Mammary epithelial cell (primary cell): Measurements from ENCODE around the gene NAP1L4.

Experiments used
- CTCF ChIP-seq, 2 donors: IDR thresholded peaks in 1 of 2; conservative IDR thresholded peaks in 1 of 2; 2 replicates each; pipeline ENCODE4 v1.5.1; 2011 to 2012; ENCODE audit warnings: inconsistent platforms in 2 of 2, low read length in 2 of 2, mild to moderate bottlenecking in 2 of 2, control low read depth in 1 of 2, low read depth in 1 of 2; ENCODE audit not compliant: insufficient read depth in 1 of 2; ENCODE audit errors: extremely low read depth in 1 of 2
- EZH2 ChIP-seq: IDR thresholded peaks from 2 replicates; pipeline ENCODE4 v1.6.1; 2012; ENCODE audit warnings: low read length, inconsistent platforms, borderline replicate concordance

- no peak for TF ChIP-seq CTCF (conservative IDR thresholded peaks at IDR 0.05 in 1 of 2, IDR thresholded peaks at IDR 0.05 in 1 of 2; ENCODE audit: extremely low read depth in 1 of 2, insufficient read depth in 1 of 2, low read depth in 1 of 2, low read length in 2 of 2)
- TF ChIP-seq EZH2, result no peak
Measured at GRCh38 chr11:2916114-2916891, 75.8 kb downstream of the NAP1L4 start.
